Liver (tissue), 3 donors: ENCODE data around the gene NLRP7.
"Not testable (repeated sequence)": the region's sequence is repeated elsewhere in the genome, so short reads cannot be mapped to it uniquely, and the experiment has no call there.

Experiments used
- CTCF ChIP-seq: fragments of 150-350 bp; IDR thresholded peaks from 2 replicates; pipeline ENCODE4 v1.5.1; 2017; ENCODE audit warnings: improper control_type of control experiment, low read depth, low read length; ENCODE audit not compliant: missing input control
- HNF4A ChIP-seq, 2 donors: conservative IDR thresholded peaks; 2 replicates each; pipeline ENCODE4 v1.6.1; 2016; ENCODE audit warnings: antibody characterized with exemption in 2 of 2, mild to moderate bottlenecking in 2 of 2
- RAD21 ChIP-seq, 2 donors: IDR thresholded peaks; 2 replicates each; pipeline ENCODE4 v1.6.1; 2016; ENCODE audit warnings: antibody characterized with exemption in 2 of 2, mild to moderate bottlenecking in 2 of 2
- REST ChIP-seq: IDR thresholded peaks from 2 replicates; pipeline ENCODE4 v1.6.1; 2016; ENCODE audit warnings: antibody characterized with exemption, mild to moderate bottlenecking
- RXRA ChIP-seq, 2 donors: IDR thresholded peaks; 2 replicates each; pipeline ENCODE4 v1.6.1; 2017 to 2018; ENCODE audit warnings: antibody characterized with exemption in 2 of 2, mild to moderate bottlenecking in 1 of 2
- SP1 ChIP-seq: IDR thresholded peaks from 2 replicates; pipeline ENCODE4 v1.6.1; 2018; ENCODE audit warnings: antibody characterized with exemption, mild to moderate bottlenecking
- donor health status: healthy.
- donor health status: healthy.

GRCh38 chr19:54904261-54904660, 43.1 kb downstream of the NLRP7 start:
- not testable (repeated sequence) for TF ChIP-seq RAD21 (IDR thresholded peaks at IDR 0.05); CTCF; REST; RXRA (IDR thresholded peaks at IDR 0.05); HNF4A (conservative IDR thresholded peaks at IDR 0.05); SP1
